NCI-H226 (cell line): ENCODE data around the gene RAB1B.
"Not testable (repeated sequence)": the region's sequence is repeated elsewhere in the genome, so short reads cannot be mapped to it uniquely, and the experiment has no call there.

Experiments
- DNase-seq: peaks from one replicate; pipeline ENCODE4 v3.0.0-alpha.2; 2015

Gene RAB1B

GRCh38 chr11:66267379-66268243 is 828 bp upstream of the RAB1B start:
- DNase-seq: peak; percentile 68

DNA sequence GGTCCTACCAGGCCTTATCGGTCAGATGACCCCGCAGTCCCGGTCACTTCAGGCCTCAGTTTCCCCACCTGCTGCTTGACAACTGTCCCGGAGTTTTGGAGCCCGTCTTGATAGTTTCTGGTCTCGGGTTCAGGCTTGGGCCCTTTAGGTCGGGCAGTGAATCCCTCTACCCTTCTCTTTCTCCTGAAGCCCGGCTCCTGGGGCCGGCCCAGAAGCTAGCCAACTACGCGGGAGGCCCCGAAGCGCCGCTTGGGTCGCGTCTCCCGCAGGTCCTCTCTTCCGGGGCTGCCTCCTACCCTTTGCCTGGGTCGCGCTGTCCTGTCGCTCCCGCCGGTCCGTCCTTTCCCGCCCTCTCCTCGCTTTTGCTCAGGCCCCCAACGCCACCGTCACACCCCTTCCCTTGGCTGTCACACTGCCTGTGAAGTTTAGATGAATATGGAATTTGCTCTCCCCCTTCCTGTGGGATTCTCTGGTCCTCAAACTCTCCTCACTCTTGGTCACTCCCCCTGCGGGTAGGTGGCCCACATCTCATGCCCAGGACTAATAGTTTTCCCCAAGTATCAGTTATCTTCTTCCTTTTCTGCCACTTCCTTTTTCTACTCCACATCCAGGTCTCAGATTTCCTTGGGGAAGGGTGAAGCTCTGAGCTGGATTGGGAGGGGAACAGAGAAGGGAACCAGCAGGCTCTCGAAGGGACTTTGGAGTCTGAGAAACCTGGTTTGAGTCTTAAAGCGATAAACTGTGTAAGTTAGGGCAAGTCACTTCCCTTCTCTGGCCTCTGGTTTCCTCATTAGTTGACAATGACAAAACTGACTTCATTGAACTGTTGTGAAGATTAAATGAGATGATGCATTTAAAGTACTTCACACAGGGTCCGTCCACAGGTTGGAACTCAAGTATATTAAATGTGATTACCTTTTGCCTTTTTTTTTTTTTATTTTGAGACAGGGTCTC is 790 bp downstream of the RAB1B start:
- no peak for DNase-seq

DNA sequence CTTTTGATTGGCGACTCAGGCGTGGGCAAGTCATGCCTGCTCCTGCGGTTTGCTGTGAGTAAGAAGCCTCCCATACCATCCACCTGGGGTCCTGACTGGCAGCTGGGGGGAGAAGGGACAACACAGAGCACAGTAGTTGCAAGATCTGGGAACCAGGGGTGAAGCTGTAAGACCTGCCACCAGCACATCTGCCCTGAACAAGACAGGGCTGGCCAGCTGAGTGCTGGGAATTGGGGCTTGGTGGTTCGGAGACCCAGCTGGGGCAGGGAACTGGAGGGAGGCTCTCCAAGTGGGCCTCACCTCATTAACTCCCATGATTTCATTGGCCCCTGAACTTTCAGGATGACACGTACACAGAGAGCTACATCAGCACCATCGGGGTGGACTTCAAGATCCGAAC is 3.4 kb downstream of the RAB1B start:
- DNase-seq: no peak

GRCh38 chr11:66272596-66272995 is 4.2 kb downstream of the RAB1B start:
- DNase-seq: no peak

DNA sequence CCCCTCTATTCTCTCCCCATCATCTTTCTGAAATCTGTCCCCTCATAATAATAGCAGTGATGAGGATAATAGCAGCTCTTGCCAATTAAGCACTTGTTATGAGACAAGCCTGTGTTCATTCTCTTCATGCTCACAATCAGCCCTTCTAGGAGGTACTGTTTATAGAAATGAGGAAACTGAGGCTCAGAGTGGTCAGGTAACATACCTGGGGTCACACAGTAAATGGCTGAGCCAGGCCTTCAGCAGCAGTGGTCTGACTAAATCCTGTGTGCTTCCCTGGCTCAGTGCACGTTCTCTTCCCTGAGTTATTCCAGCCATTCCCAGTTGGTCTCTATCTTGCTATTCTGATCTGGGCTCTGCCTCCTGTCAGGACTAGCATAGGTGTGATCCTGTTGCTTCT is 5.8 kb downstream of the RAB1B start:
- no peak for DNase-seq

GRCh38 chr11:66275396-66275795 is 7.0 kb downstream of the RAB1B start:
- DNase-seq: no peak

DNA sequence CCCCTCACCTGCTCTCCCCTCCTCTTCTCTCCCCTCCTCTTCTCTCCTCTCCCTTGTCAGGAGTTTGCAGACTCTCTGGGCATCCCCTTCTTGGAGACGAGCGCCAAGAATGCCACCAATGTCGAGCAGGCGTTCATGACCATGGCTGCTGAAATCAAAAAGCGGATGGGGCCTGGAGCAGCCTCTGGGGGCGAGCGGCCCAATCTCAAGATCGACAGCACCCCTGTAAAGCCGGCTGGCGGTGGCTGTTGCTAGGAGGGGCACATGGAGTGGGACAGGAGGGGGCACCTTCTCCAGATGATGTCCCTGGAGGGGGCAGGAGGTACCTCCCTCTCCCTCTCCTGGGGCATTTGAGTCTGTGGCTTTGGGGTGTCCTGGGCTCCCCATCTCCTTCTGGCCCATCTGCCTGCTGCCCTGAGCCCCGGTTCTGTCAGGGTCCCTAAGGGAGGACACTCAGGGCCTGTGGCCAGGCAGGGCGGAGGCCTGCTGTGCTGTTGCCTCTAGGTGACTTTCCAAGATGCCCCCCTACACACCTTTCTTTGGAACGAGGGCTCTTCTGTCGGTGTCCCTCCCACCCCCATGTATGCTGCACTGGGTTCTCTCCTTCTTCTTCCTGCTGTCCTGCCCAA is 7.7 kb downstream of the RAB1B start:
- DNase-seq: no peak

GRCh38 chr11:66276619-66277018 is 8.2 kb downstream of the RAB1B start:
- DNase-seq: not testable (repeated sequence)

DNA sequence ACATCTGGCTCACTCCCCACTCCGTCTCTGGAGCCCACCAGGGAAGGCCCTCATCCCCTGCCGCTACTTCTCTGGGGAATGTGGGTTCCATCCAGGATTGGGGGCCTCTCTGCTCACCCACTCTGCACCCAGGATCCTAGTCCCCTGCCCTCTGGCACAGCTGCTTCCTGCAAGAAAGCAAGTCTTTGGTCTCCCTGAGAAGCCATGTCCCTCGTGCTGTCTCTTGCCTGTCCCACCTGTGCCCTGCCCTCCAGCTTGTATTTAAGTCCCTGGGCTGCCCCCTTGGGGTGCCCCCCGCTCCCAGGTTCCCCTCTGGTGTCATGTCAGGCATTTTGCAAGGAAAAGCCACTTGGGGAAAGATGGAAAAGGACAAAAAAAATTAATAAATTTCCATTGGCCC is 8.6 kb downstream of the RAB1B start:
- DNase-seq: not testable (repeated sequence)

- no peak for DNase-seq
These were observed 9.3 kb downstream of the RAB1B start, which contains the start of gene CNIH2 for GRCh38 chr11:66277471-66278362. Gene CNIH2 (plus strand): TSS chr11:66278175. CDS start chr11:66278457, 282 bp downstream.

GRCh38 chr11:66278363-66279091 is 10.1 kb downstream of the RAB1B start:
- no peak for DNase-seq

DNA sequence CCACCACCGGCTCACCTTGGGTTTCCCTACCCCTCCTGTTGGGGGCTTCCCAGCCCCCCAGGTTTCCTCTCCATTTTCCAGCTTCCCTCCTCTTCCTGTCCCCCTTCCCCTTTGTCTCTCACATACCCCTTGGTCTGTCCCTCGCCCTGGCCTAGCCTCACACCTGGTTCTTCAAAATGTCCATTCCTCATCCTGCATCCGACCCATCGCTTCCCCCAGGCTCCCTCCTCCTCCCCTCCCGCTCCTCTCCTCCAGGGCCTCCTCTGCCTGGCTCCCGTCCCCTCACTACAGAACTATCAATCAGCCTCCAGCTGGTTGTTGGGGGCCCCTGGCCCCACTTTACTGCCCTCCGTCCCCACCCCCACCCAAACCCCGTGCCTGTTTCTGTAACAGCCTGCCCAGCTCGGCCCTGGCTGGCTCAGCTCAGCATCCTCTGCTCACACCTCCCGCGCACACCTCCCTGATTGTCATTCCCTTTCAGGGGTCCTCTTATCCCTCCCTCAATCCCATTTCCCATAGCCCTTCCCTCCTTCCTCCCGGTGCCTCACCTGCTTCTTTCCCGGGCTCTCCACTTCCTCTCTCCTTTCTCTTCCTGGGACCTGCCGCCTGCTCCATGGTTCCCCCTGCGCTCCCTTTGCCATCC is 10.8 kb downstream of the RAB1B start:
- DNase-seq: no peak

DNA sequence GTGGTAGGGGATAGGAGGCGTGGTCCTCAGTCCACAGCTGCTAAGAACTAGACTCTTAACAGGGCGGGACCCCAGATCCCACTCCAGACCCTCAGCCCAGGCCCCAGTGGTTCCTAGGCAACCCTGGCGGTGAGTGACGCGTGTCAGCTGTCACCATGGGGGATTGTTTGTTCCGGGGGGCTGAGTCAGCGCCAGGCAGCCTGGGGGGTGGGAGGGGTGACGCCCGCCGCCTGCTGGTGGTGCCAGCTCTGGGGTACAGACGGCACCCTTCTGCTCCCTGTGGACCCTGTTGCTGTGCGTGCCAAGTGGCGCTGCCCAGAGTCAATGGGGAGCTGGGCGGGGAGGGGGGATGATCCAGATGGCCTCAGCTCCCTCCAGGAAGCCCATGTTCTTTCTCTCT is 12.0 kb downstream of the RAB1B start:
- no peak for DNase-seq

- no peak for DNase-seq
These were observed 12.6 kb downstream of the RAB1B start for GRCh38 chr11:66281001-66281400.

- no peak for DNase-seq
These were observed 13.5 kb downstream of the RAB1B start for GRCh38 chr11:66281776-66282467.

DNA sequence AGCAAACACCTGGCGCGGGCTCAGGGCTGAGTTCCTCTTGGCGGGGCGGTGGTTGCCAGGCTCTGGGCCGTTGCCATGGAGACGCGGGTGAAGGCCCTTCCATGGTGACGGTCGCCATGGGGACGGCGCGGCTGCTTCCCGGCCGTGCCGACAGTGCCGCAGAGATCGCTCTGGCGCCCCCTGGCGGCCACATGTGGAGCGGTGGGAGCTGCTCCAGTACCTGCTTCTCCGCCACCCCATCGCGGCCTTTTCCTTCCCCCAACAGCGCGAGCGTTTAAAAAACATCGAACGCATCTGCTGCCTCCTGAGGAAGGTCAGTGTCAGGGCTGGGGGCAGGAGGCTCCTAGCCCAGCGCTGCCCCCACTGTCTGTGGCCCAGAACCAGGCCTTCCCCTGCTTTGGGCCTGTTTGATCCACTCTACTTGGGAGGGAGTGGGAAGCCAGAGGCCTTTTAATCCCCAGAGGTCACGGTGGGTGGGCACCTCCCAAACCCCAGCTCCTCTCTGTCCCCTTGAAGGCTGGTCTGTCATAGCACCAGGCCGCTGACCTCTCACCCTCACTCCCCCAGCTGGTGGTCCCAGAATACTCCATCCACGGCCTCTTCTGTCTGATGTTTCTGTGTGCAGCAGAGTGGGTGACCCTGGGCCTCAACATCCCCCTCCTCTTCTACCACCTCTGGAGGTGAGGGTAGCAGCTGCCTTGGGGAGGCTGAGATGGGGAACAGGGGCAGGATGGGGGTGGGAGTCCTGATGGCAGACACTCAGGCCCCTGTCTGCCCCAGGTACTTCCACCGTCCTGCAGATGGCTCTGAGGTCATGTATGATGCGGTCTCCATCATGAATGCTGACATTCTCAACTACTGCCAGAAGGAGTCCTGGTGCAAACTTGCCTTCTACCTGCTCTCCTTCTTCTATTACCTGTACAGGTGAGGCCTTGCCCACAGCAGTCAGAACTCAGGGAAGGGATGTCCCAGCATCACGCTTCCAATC is 14.3 kb downstream of the RAB1B start:
- DNase-seq: peak; percentile 89

- no peak for DNase-seq
These were observed 15.1 kb downstream of the RAB1B start for GRCh38 chr11:66283461-66284105.

DNA sequence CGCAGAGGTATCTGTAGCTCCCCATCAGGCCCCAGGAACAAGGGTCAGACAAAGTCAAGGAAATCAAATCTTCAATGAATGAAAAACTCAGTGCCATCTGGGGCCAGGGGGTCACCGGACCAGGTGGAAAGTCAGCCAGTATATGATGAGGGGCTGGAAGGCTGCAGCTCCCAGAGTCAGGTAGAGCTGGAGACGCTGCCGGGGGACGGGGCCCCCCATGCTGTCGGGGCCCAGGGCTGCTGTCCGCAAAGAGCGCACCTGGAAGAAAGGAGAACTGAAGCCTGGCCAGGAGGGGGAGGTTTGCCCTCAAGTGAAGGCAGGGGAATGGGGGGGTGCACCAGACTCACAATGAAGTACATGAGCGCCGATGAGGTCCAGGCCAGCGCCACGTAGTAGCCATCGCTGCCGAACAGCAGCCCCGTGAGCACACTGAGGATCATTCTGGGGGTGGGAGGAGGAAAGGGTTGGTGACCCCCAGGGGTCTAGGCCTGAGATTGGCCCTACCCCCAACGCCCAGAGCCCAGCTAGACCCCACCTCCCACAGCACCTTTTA is 16.2 kb downstream of the RAB1B start:
- DNase-seq: no peak
